Activated CD8-positive, alpha-beta T cell treated with anti-CD3 and anti-CD28 coated beads, Interleukin-2, amount 10 ng/mL, durations not matched to agents 7 days and 5 days (primary cell): ENCODE data around the gene JDP2. TPM values are rescaled to one million over a fixed set of nuclear protein-coding genes. Genes with fewer than 3 reads are reported as not detected.

Experiments
- ATAC-seq: fragments of 150-1000 bp; cut with Tn5 transposase; one replicate; pipeline ENCODE4 v1.10.0; 2021; ENCODE audit warnings: moderate library complexity
- CTCF ChIA-PET: fragments of 350-600 bp; sonication (Branson Sonifier 250); formaldehyde crosslinking; loops from one replicate; lab custom pipeline; 2021; ENCODE audit warnings: antibody characterized with exemption; lab: Charles Lee
- POLR2A ChIA-PET: fragments of 350-600 bp; sonication (Branson Sonifier 250); formaldehyde crosslinking; loops from one replicate; lab custom pipeline; 2021; ENCODE audit warnings: antibody characterized with exemption; lab: Charles Lee
- DNase-seq: peaks from one replicate; pipeline ENCODE4 v3.0.0-alpha.2; 2020
- H3K27ac Mint-ChIP-seq: one replicate; pipeline ENCODE4 v1.8.0; 2021; ENCODE audit warnings: mild to moderate bottlenecking, mixed read lengths
- H3K27me3 Mint-ChIP-seq: one replicate; pipeline ENCODE4 v1.8.0; 2021; ENCODE audit warnings: low read depth, mixed read lengths
- H3K36me3 Mint-ChIP-seq: one replicate; pipeline ENCODE4 v1.8.0; 2021; ENCODE audit warnings: low read depth, mixed read lengths
- H3K4me1 Mint-ChIP-seq: one replicate; pipeline ENCODE4 v1.8.0; 2021; ENCODE audit warnings: low read depth, mixed read lengths
- H3K4me3 Mint-ChIP-seq: one replicate; pipeline ENCODE4 v1.8.0; 2021; ENCODE audit warnings: mild to moderate bottlenecking, mixed read lengths
- H3K9me3 Mint-ChIP-seq: one replicate; pipeline ENCODE4 v1.8.0; 2022; ENCODE audit warnings: mixed read lengths; ENCODE audit not compliant: insufficient read depth
- total RNA-seq, 2 experiments: library from RNA; stranded (reverse); gene quantifications; one replicate each; pipeline ENCODE4 v1.2.3, GENCODE V29; 2021

JDP2 gene
- total RNA-seq, 2 experiments from 2014 or later, result 0.71 to 1.4 TPM

GRCh38 chr14:75493592-75494087, 65.8 kb downstream of the JDP2 start:
- DNase-seq (peak; percentile 15), ATAC-seq (no peak)
- H3K27me3 Mint-ChIP-seq, result no peaks in the 10 kb centered on the region
- H3K27ac Mint-ChIP-seq, result no peak overlapping the region
- peaks cover 54% of the 10 kb centered on the region for H3K4me1 Mint-ChIP-seq
- ChIA-PET CTCF (interaction anchor here (1.4 to 8.0 kb wide), 3 partner anchors 14 to 188 kb away, joined by 5 to 138 read pairs (median 23); no protein-coding TSS in a partner anchor), POLR2A (no interaction called here)
- H3K4me3 Mint-ChIP-seq, result no peak overlapping the region
- H3K9me3 Mint-ChIP-seq, result no peaks in the 10 kb centered on the region
- no peaks in the 10 kb centered on the region for H3K36me3 Mint-ChIP-seq

GRCh38 chr14:75494896-75495295, 67.1 kb downstream of the JDP2 start:
- Mint-ChIP-seq H3K27ac (no peak overlapping the region), H3K36me3 (no peaks in the 10 kb centered on the region), H3K27me3 (no peaks in the 10 kb centered on the region), H3K4me1 (peaks cover 53% of the 10 kb centered on the region), H3K4me3 (no peak overlapping the region), H3K9me3 (no peaks in the 10 kb centered on the region)
- ChIA-PET POLR2A (interaction anchor here (2.2 kb wide), 1 partner anchor 27 kb away, joined by 19 read pairs; the partner anchor contains the start of gene BATF), CTCF (interaction anchor here (0.8 to 4.4 kb wide), 14 partner anchors 7 to 369 kb away, joined by 4 to 30 read pairs (median 8); no protein-coding TSS in a partner anchor)
- DNase-seq (peak; percentile 18), ATAC-seq (no peak)

GRCh38 chr14:75495399-75495798, 67.6 kb downstream of the JDP2 start:
- H3K36me3 Mint-ChIP-seq, result no peaks in the 10 kb centered on the region
- H3K4me1 Mint-ChIP-seq, result peaks cover 53% of the 10 kb centered on the region
- H3K27ac Mint-ChIP-seq, result no peak overlapping the region
- H3K9me3 Mint-ChIP-seq, result no peaks in the 10 kb centered on the region
- DNase-seq, result no peak
- CTCF ChIA-PET, result interaction anchor here (0.8 to 4.4 kb wide), 14 partner anchors 8 to 369 kb away, joined by 4 to 30 read pairs (median 9); partner anchors contain the start of gene BATF
- POLR2A ChIA-PET, result interaction anchor here (0.5 to 2.2 kb wide), 2 partner anchors 26 to 1644 kb away, joined by 3 to 19 read pairs; partner anchors contain the start of genes BATF and PTGR2
- H3K27me3 Mint-ChIP-seq, result no peaks in the 10 kb centered on the region
- H3K4me3 Mint-ChIP-seq, result no peak overlapping the region
- no peak for ATAC-seq

- ATAC-seq, result no peak
- Mint-ChIP-seq H3K4me1 (peaks cover 53% of the 10 kb centered on the region), H3K36me3 (no peaks in the 10 kb centered on the region), H3K9me3 (no peaks in the 10 kb centered on the region), H3K4me3 (no peak overlapping the region), H3K27ac (no peak overlapping the region), H3K27me3 (no peaks in the 10 kb centered on the region)
- peak; percentile 10 for DNase-seq
- ChIA-PET POLR2A (interaction anchor here (0.5 to 2.2 kb wide), 3 partner anchors 11 to 1644 kb away, joined by 3 to 19 read pairs (median 3); partner anchors contain the start of genes BATF and PTGR2), CTCF (interaction anchor here (0.8 to 4.4 kb wide), 17 partner anchors 8 to 370 kb away, joined by 3 to 30 read pairs (median 9); partner anchors contain the start of gene BATF)
Observed at GRCh38 chr14:75495882-75496281, 68.1 kb downstream of the JDP2 start.

GRCh38 chr14:75496755-75497154, 68.9 kb downstream of the JDP2 start:
- CTCF ChIA-PET, result interaction anchor here (0.7 to 4.4 kb wide), 20 partner anchors 9 to 194 kb away, joined by 3 to 30 read pairs (median 6); partner anchors contain the start of gene BATF
- peak overlapping the region; percentile 75 for H3K27ac Mint-ChIP-seq
- POLR2A ChIA-PET, result interaction anchor here (0.8 to 2.2 kb wide), 4 partner anchors 12 to 46 kb away, joined by 3 to 19 read pairs (median 4); partner anchors contain the start of gene BATF
- no peak overlapping the region for H3K4me3 Mint-ChIP-seq
- peaks cover 53% of the 10 kb centered on the region for H3K4me1 Mint-ChIP-seq
- H3K27me3 Mint-ChIP-seq, result no peaks in the 10 kb centered on the region
- ATAC-seq (no peak), DNase-seq (no peak)
- H3K36me3 Mint-ChIP-seq, result no peaks in the 10 kb centered on the region
- no peaks in the 10 kb centered on the region for H3K9me3 Mint-ChIP-seq

GRCh38 chr14:75497191-75497590, 69.4 kb downstream of the JDP2 start:
- Mint-ChIP-seq H3K4me3 (no peak overlapping the region), H3K9me3 (no peaks in the 10 kb centered on the region), H3K36me3 (no peaks in the 10 kb centered on the region), H3K27ac (peak overlapping the region; percentile 75), H3K27me3 (no peaks in the 10 kb centered on the region), H3K4me1 (peaks cover 53% of the 10 kb centered on the region)
- peak; percentile 88 for ATAC-seq
- POLR2A ChIA-PET, result interaction anchor here (1.0 to 2.2 kb wide), 3 partner anchors 18 to 45 kb away, joined by 4 to 19 read pairs (median 5); partner anchors contain the start of gene BATF
- CTCF ChIA-PET, result interaction anchor here (0.7 to 4.4 kb wide), 18 partner anchors 9 to 195 kb away, joined by 3 to 30 read pairs (median 6); partner anchors contain the start of gene BATF
- DNase-seq, result peak; percentile 53

- Mint-ChIP-seq H3K27ac (peak overlapping the region; percentile 75), H3K27me3 (no peaks in the 10 kb centered on the region), H3K36me3 (no peaks in the 10 kb centered on the region), H3K4me3 (no peak overlapping the region), H3K9me3 (no peaks in the 10 kb centered on the region), H3K4me1 (peaks cover 53% of the 10 kb centered on the region)
- DNase-seq (no peak), ATAC-seq (peak; percentile 29)
- POLR2A ChIA-PET, result interaction anchor here (1.0 to 1.5 kb wide), 2 partner anchors 17 to 45 kb away, joined by 4 to 5 read pairs; no protein-coding TSS in a partner anchor
- CTCF ChIA-PET, result interaction anchor here (0.7 to 4.4 kb wide), 14 partner anchors 10 to 195 kb away, joined by 3 to 30 read pairs (median 6); partner anchors contain the start of gene BATF
Observed at GRCh38 chr14:75497701-75498100, 69.9 kb downstream of the JDP2 start.

- DNase-seq, result peak; percentile 48
Observed at GRCh38 chr14:75499084-75499875, 71.5 kb downstream of the JDP2 start.

GRCh38 chr14:75501080-75501479, 73.3 kb downstream of the JDP2 start:
- no peak for ATAC-seq
- ChIA-PET POLR2A (no interaction called here), CTCF (interaction anchor here (2.3 to 2.4 kb wide), 2 partner anchors 13 kb away, joined by 8 to 15 read pairs; no protein-coding TSS in a partner anchor)
- no peak overlapping the region for H3K27ac Mint-ChIP-seq
- H3K4me1 Mint-ChIP-seq, result peaks cover 32% of the 10 kb centered on the region
- H3K36me3 Mint-ChIP-seq, result no peaks in the 10 kb centered on the region
- DNase-seq, result peak; percentile 18
- no peaks in the 10 kb centered on the region for H3K27me3 Mint-ChIP-seq
- no peak overlapping the region for H3K4me3 Mint-ChIP-seq
- H3K9me3 Mint-ChIP-seq, result peaks cover 7% of the 10 kb centered on the region

More at GRCh38 chr14:75499084-75499875, 71.5 kb downstream of the JDP2 start:
- POLR2A ChIA-PET, result interaction anchor here (1.0 to 1.4 kb wide), 2 partner anchors 9 to 22 kb away, joined by 4 to 5 read pairs; no protein-coding TSS in a partner anchor
- Mint-ChIP-seq H3K4me1 (peaks cover 44% of the 10 kb centered on the region), H3K9me3 (peaks cover 2% of the 10 kb centered on the region), H3K27ac (peak overlapping the region; percentile 67), H3K27me3 (no peaks in the 10 kb centered on the region), H3K36me3 (no peaks in the 10 kb centered on the region), H3K4me3 (no peak overlapping the region)
- ATAC-seq, result peak; percentile 61
- CTCF ChIA-PET, result interaction anchor here (1.3 to 4.2 kb wide), 6 partner anchors 9 to 67 kb away, joined by 5 to 16 read pairs (median 8); partner anchors contain the start of gene BATF

- DNase-seq (peak; percentile 2), ATAC-seq (no peak)
- H3K9me3 Mint-ChIP-seq, result peaks cover 27% of the 10 kb centered on the region
- H3K4me3 Mint-ChIP-seq, result no peak overlapping the region
- no peaks in the 10 kb centered on the region for H3K36me3 Mint-ChIP-seq
- no peak overlapping the region for H3K27ac Mint-ChIP-seq
- peaks cover 3% of the 10 kb centered on the region for H3K4me1 Mint-ChIP-seq
- POLR2A ChIA-PET, result no interaction called here
- CTCF ChIA-PET, result no interaction called here
- no peaks in the 10 kb centered on the region for H3K27me3 Mint-ChIP-seq
Observed at GRCh38 chr14:75504411-75504810, 76.6 kb downstream of the JDP2 start.

- no peak overlapping the region for H3K4me3 Mint-ChIP-seq
- peaks cover 49% of the 10 kb centered on the region for H3K9me3 Mint-ChIP-seq
- H3K27me3 Mint-ChIP-seq, result no peaks in the 10 kb centered on the region
- ChIA-PET POLR2A (no interaction called here), CTCF (interaction anchor here (0.8 to 3.6 kb wide), 6 partner anchors 8 to 71 kb away, joined by 3 to 10 read pairs (median 4); no protein-coding TSS in a partner anchor)
- ATAC-seq, result no peak
- peaks cover 9% of the 10 kb centered on the region for H3K36me3 Mint-ChIP-seq
- H3K27ac Mint-ChIP-seq, result no peak overlapping the region
- no peaks in the 10 kb centered on the region for H3K4me1 Mint-ChIP-seq
- no peak for DNase-seq
Observed at GRCh38 chr14:75506930-75507329, 79.1 kb downstream of the JDP2 start.
